GM13977 (cell line): ENCODE results near the gene CTSZ.

Source experiments
- DNase-seq: peaks from one replicate; pipeline ENCODE4 v3.0.0; 2012; ENCODE audit warnings: low spot score
- in situ Hi-C: fragments of 300-500 bp; cut with MboI; formaldehyde crosslinking; loops from one replicate; pipeline ENCODE4 v1.12.0; 2022; ENCODE audit warnings: low sequenced_read_pairs, low pct_unique_long_range_greater_than_20kb, mixed read lengths, inconsistent platforms; ENCODE audit not compliant: unreplicated experiment
- TF ChIP-seq, protein P1 (sequence below): IDR thresholded peaks from 2 replicates; pipeline ENCODE4 v1.5.1; 2012; ENCODE audit warnings: mild to moderate bottlenecking, control low read depth; ENCODE audit not compliant: insufficient read depth; ENCODE audit errors: extremely low read depth, missing control alignments

Gene CTSZ

DNA sequence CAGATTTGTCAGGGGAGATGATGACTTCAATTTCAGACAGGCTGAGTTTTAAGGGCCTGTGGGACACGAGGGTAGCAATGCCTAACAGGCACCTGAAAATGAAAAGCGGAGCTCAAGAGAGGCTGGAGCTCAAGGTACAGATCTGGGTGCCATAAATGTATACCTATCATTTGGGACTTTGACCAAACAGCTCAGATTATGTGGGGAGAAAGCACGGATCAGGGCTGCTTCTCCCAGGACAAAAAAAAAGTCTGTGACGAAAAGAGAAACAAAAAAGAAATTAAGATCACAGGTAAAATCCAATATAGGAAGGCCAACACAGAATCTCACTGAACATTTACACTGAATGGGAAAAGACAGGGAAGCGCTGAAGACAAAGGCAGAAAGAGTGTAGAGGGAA lies 33.6 kb upstream of the CTSZ start:
- DNase-seq, result no peak
- TF ChIP-seq, protein P1, sequence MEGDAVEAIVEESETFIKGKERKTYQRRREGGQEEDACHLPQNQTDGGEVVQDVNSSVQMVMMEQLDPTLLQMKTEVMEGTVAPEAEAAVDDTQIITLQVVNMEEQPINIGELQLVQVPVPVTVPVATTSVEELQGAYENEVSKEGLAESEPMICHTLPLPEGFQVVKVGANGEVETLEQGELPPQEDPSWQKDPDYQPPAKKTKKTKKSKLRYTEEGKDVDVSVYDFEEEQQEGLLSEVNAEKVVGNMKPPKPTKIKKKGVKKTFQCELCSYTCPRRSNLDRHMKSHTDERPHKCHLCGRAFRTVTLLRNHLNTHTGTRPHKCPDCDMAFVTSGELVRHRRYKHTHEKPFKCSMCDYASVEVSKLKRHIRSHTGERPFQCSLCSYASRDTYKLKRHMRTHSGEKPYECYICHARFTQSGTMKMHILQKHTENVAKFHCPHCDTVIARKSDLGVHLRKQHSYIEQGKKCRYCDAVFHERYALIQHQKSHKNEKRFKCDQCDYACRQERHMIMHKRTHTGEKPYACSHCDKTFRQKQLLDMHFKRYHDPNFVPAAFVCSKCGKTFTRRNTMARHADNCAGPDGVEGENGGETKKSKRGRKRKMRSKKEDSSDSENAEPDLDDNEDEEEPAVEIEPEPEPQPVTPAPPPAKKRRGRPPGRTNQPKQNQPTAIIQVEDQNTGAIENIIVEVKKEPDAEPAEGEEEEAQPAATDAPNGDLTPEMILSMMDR, result no peak
- in situ Hi-C loops, result no loop called here

DNA sequence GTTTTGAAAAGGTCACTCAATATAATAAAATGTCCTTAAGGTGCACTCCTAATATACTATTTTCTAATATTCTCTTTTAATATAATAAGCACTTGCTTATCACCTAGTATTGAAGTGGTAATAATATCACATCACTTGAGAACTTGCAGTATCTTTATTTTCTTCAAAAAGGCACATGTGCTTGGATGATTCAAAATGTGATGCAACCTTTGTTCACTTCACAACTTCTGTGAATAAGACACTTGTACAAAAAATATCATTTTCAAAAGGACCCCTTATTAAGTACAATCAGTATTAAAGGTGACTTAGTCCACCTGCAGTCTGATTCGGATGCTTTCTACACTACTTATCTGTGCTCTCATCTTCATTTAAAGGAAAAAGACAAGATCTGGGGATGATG lies 32.2 kb upstream of the CTSZ start:
- no peak for DNase-seq
- in situ Hi-C loops, result no loop called here

DNA sequence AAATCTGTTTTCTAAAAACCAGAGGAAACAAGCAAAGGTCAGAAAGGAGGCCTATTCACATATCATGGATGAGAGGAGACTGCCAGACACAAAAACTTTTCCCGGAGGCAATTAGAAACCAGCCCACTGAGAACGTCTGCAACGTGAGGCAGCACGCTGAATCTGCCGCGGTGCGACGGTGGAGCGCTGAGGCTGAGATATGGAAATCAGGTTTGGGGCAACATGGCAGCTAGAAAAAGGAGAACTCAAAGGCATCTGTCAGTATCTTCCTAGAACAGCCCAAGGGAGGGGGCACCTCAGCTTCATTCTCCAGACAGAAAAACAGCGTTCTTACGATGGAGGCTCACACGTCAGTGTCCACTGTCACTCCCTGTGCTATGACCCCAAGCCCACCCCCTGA lies 30.3 kb upstream of the CTSZ start:
- in situ Hi-C loops, result no loop called here
- no peak for DNase-seq
- TF ChIP-seq, protein P1, result no peak

More for the DNA sequence above, 32.2 kb upstream of the CTSZ start:
- TF ChIP-seq, protein P1, result no peak

DNA sequence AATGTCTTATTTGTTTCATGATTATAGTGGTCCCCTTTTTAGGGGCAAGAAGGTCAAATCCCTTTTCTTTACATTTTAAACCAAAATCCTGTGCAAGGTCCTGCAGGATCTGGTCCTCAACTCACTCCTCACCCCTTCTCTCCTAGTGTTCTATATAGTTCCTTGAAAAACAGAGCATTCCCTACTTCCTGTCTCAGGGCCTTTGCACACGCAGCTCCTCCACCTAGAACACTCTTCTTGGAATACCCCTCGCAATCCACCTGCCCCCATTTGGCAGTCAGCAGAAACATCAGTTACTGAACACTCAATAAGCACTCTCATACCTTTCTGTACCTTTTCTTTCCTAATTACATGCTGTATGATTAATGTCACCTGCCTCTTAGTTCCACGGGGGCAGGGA lies 28.3 kb upstream of the CTSZ start:
- DNase-seq, result no peak
- TF ChIP-seq, protein P1, result no peak
- in situ Hi-C loops, result no loop called here

DNA sequence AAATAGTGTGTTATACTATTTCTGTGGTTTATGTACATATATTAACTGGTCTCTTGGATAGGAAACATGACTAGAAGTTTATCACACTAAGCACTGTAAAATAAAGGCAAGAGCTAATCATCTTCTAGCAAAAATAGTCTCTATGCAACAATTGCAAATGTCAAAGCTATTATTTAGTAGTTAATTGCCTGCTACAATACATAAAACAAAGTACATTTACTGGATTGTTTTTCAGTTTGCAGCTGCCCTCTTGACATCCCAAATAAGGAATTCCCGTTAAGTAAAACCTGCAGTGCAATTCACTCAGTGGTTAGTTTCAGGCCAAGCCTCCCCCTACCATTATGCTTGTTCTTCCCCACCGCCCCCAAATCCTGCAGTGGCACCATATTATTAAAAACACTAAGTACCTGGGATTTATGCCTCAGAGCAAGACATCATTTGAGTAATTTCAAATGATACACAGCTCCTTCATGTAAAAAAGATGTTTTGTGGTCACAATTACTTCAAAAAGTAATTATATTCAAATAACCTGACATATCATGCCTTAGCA lies 26.6 kb upstream of the CTSZ start:
- DNase-seq, result no peak
- TF ChIP-seq, protein P1, result no peak
- in situ Hi-C loops, result no loop called here

DNA sequence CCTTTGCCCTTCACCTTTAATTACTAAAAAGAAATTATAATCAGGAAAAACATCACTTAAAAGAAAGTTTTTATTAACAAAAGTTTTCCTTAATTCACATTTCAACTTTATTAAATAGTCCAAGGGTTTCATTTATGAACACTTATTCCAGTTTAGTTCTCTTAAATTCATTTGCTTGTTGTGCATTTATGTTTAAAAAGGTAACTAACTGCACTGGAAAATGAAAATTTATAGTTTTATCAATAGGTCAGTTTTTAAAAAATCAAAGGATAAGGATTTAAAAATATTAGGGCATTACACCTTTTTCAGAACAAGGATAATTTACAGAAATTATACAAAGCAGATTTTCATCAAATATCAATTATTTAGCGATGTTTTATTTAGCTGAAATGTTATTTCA lies 26.0 kb upstream of the CTSZ start:
- in situ Hi-C loops, result no loop called here
- no peak for DNase-seq
- TF ChIP-seq, protein P1, result no peak

DNA sequence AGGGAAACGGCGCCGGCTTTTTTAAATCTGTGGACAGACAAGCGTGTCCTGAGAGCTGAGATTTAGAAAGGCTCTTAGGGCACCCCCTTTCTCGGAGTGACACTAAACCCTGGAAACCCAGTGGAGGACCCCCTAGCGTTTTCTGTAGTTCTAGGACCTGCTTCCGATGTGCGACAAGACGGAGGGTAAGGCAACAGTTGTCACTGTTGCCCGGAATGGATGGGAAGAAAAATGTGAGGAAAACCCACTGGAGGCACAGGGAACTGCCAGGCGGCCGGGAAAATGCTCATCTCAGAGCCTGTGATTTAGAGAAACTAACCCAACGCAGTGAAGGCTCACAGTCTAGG lies 25.6 kb upstream of the CTSZ start:
- TF ChIP-seq, protein P1, result no peak
- no peak for DNase-seq

More for the DNA sequence above, 25.6 kb upstream of the CTSZ start:
- in situ Hi-C loops, result no loop called here
